Astrocyte (in vitro differentiated cells and primary cell): Measurements from ENCODE around the gene PIK3CD.

ENCODE experiments used
- EZH2 ChIP-seq: IDR thresholded peaks from 2 replicates; pipeline ENCODE4 v1.6.1; 2012; ENCODE audit warnings: mild to moderate bottlenecking, low read length, inconsistent platforms; ENCODE audit not compliant: insufficient read depth
- TF ChIP-seq, protein P1 (sequence below): IDR thresholded peaks from 2 replicates; pipeline ENCODE4 v1.5.1; 2011; ENCODE audit warnings: low read depth, mild to moderate bottlenecking, inconsistent platforms, low read length, moderate library complexity; ENCODE audit not compliant: insufficient read depth

DNA sequence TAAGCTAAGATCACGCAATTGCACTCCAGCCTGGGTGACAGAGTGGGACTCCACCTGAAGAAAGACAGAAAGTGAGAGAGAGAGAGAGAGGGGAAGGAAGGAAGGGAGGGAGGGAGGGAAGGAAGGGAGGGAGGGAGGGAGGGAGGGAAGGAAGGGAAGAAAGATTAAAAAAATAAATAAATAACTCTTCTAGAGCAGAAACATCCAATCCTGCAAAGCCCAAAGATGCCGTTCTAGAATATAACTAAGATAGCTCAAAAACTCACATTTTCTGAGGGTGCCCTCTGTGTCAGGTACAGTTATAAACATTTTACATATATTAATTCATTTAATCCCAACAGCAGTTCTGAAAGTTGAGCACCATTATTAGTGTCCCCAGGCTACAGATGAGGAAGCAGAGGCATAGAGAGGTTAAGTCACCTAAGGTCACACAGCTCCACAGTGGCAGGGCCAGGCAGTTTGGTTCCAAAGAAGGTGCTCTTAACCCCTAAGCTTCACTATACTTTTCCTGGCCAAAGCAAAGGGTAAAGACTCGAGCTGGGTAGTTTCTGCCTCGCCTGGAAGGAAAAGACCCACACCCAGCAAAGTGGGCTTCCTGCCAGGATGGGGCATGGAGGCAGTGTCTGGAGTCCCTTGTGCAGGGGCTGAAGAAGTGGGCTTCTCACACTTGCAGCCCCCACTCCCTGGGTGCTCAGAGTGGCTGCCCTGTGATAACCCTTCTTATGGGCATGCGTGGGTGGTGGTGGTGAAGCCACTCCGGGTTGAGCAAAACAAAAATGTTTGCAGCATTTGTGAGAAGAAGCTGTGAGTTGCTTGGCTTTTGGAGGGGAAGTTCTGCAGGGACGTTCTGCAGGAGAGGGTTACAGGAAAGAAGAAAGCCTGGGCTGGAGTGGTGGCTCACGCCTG lies 7.9 kb upstream of the PIK3CD start:
- TF ChIP-seq, protein P1, sequence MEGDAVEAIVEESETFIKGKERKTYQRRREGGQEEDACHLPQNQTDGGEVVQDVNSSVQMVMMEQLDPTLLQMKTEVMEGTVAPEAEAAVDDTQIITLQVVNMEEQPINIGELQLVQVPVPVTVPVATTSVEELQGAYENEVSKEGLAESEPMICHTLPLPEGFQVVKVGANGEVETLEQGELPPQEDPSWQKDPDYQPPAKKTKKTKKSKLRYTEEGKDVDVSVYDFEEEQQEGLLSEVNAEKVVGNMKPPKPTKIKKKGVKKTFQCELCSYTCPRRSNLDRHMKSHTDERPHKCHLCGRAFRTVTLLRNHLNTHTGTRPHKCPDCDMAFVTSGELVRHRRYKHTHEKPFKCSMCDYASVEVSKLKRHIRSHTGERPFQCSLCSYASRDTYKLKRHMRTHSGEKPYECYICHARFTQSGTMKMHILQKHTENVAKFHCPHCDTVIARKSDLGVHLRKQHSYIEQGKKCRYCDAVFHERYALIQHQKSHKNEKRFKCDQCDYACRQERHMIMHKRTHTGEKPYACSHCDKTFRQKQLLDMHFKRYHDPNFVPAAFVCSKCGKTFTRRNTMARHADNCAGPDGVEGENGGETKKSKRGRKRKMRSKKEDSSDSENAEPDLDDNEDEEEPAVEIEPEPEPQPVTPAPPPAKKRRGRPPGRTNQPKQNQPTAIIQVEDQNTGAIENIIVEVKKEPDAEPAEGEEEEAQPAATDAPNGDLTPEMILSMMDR: no peak
- no peak for TF ChIP-seq EZH2
